Endodermal cell (in vitro differentiated cells): ENCODE results near the gene GRHL1. TPM values are rescaled to one million over a fixed set of nuclear protein-coding genes. Genes with fewer than 3 reads are reported as not detected.

ENCODE experiments used
- DNase-seq: peaks from one replicate; pipeline ENCODE4 v3.0.0-alpha.2; 2017
- H3K27ac ChIP-seq: 2 replicates; pipeline ENCODE4 v1.5.1; 2013; ENCODE audit warnings: mild to moderate bottlenecking, low read depth, low read length, moderate library complexity
- H3K27me3 ChIP-seq: 2 replicates; pipeline ENCODE4 v1.6.1; 2013; ENCODE audit warnings: mild to moderate bottlenecking, low read length, moderate library complexity; ENCODE audit not compliant: insufficient read depth, control insufficient read depth, poor library complexity, severe bottlenecking
- H3K36me3 ChIP-seq: 2 replicates; pipeline ENCODE4 v1.7.0; 2013; ENCODE audit warnings: mild to moderate bottlenecking, low read length, moderate library complexity; ENCODE audit not compliant: control insufficient read depth, insufficient read depth
- H3K4me1 ChIP-seq: one replicate; pipeline ENCODE4 v1.7.0; 2013; ENCODE audit warnings: low read length; ENCODE audit not compliant: control insufficient read depth, insufficient read depth
- H3K4me3 ChIP-seq: 2 replicates; pipeline ENCODE4 v1.5.1; 2013; ENCODE audit warnings: mild to moderate bottlenecking, low read length, moderate library complexity
- H3K9ac ChIP-seq: 2 replicates; pipeline ENCODE4 v1.6.1; 2013; ENCODE audit warnings: mild to moderate bottlenecking, low read length, moderate library complexity; ENCODE audit not compliant: poor library complexity, severe bottlenecking; ENCODE audit errors: extremely low read depth
- H3K9me3 ChIP-seq: 2 replicates; pipeline ENCODE4 v1.6.1; 2013; ENCODE audit warnings: mild to moderate bottlenecking, low read length, moderate library complexity; ENCODE audit not compliant: control insufficient read depth
- H3K27ac Mint-ChIP-seq: 2 replicates; pipeline ENCODE4 v1.8.0; 2020; ENCODE audit warnings: mixed read lengths
- H3K27me3 Mint-ChIP-seq: 2 replicates; pipeline ENCODE4 v1.8.0; 2021; ENCODE audit warnings: mild to moderate bottlenecking, mixed read lengths; ENCODE audit not compliant: insufficient read depth
- H3K36me3 Mint-ChIP-seq: 2 replicates; pipeline ENCODE4 v1.8.0; 2020; ENCODE audit warnings: low read depth, mixed read lengths
- H3K4me1 Mint-ChIP-seq: 2 replicates; pipeline ENCODE4 v1.8.0; 2020; ENCODE audit warnings: mixed read lengths
- H3K4me3 Mint-ChIP-seq: 2 replicates; pipeline ENCODE4 v1.8.0; 2020; ENCODE audit warnings: mild to moderate bottlenecking, moderate library complexity, mixed read lengths
- H3K9me3 Mint-ChIP-seq: 2 replicates; pipeline ENCODE4 v1.8.0; 2020; ENCODE audit warnings: mild to moderate bottlenecking, mixed read lengths
- CTCF ChIP-seq: fragments of 200-600 bp; sonication (generic); conservative IDR thresholded peaks from 2 replicates; pipeline ENCODE4 v1.5.0; 2021; ENCODE audit warnings: antibody characterized with exemption, mild to moderate bottlenecking
- WGBS, 2 experiments: methylation state at CpG; one replicate each; pipeline versions ENCODE4 v1.1.5 to v1.1.7; 2013; ENCODE audit warnings: missing lambda C conversion rate in 2 of 2, mixed read lengths in 1 of 2; ENCODE audit not compliant: insufficient coverage in 1 of 2, insufficient read length in 1 of 2; 5-methylcytosine and 5-hydroxymethylcytosine counted together
- total RNA-seq, 2 donors: library from RNA; stranded (reverse); fragmentation: NEBNext Ultra II Directional in 1 of 2; extraction: Animal tissue kit (Norgen Biotek cat#: 25700) in 1 of 2; gene quantifications; 2 replicates in 1 of 2; 3 replicates in 1 of 2; pipeline ENCODE4 v1.2.1, GENCODE V29; 2021

The GRHL1 gene
- total RNA-seq, 2 donors from 2014 or later: 2.7 to 2.9 TPM

GRCh38 chr2:9949239-9949991 lies 2.1 kb upstream of the GRHL1 start:
- TF ChIP-seq CTCF: no peak
- H3K4me3 Mint-ChIP-seq: peak overlapping the region; percentile 65
- no peak for DNase-seq
- peaks cover 49% of the 10 kb centered on the region for H3K27me3 ChIP-seq
- WGBS, 2 experiments: 94 to 96% methylated on average over 16 to 23 of the region's 23 CpGs
- no peak overlapping the region for H3K4me3 ChIP-seq
- no peak overlapping the region for H3K27ac ChIP-seq
- peaks cover 9% of the 10 kb centered on the region for H3K4me1 Mint-ChIP-seq
- H3K27ac Mint-ChIP-seq: no peak overlapping the region
- no peaks in the 10 kb centered on the region for H3K9me3 Mint-ChIP-seq
- H3K9ac ChIP-seq: no peak overlapping the region
- H3K27me3 Mint-ChIP-seq: peaks cover 58% of the 10 kb centered on the region
- no peaks in the 10 kb centered on the region for H3K36me3 Mint-ChIP-seq
- H3K4me1 ChIP-seq: peaks cover 3% of the 10 kb centered on the region
- H3K9me3 ChIP-seq: no peaks in the 10 kb centered on the region
- H3K36me3 ChIP-seq: no peaks in the 10 kb centered on the region

- 90% methylated on average over 13 to 14 of the region's 14 CpGs for WGBS, 2 experiments
- TF ChIP-seq CTCF: no peak
- no peaks in the 10 kb centered on the region for H3K36me3 ChIP-seq
- H3K27me3 Mint-ChIP-seq: peaks cover 57% of the 10 kb centered on the region
- H3K9me3 ChIP-seq: no peaks in the 10 kb centered on the region
- H3K36me3 Mint-ChIP-seq: no peaks in the 10 kb centered on the region
- H3K4me1 Mint-ChIP-seq: peaks cover 9% of the 10 kb centered on the region
- no peak overlapping the region for H3K9ac ChIP-seq
- H3K27ac Mint-ChIP-seq: no peak overlapping the region
- peaks cover 56% of the 10 kb centered on the region for H3K27me3 ChIP-seq
- no peak for DNase-seq
- H3K4me1 ChIP-seq: peaks cover 3% of the 10 kb centered on the region
- no peaks in the 10 kb centered on the region for H3K9me3 Mint-ChIP-seq
- peak overlapping the region; percentile 65 for H3K4me3 Mint-ChIP-seq
- no peak overlapping the region for H3K27ac ChIP-seq
- H3K4me3 ChIP-seq: no peak overlapping the region
Measured at GRCh38 chr2:9949992-9950520, 1.4 kb upstream of the GRHL1 start.

- H3K27me3 Mint-ChIP-seq: peaks cover 52% of the 10 kb centered on the region
Measured at GRCh38 chr2:9950521-9951271, 797 bp upstream of the GRHL1 start.

More at GRCh38 chr2:9950521-9951271, 797 bp upstream of the GRHL1 start:
- no peak overlapping the region for H3K9ac ChIP-seq
- DNase-seq: peak; percentile 73
- no peaks in the 10 kb centered on the region for H3K9me3 ChIP-seq
- peaks cover 57% of the 10 kb centered on the region for H3K27me3 ChIP-seq
- TF ChIP-seq CTCF: no peak
- Mint-ChIP-seq H3K9me3 (no peaks in the 10 kb centered on the region), H3K4me3 (peak overlapping the region; percentile 65), H3K36me3 (no peaks in the 10 kb centered on the region), H3K27ac (no peak overlapping the region), H3K4me1 (peaks cover 5% of the 10 kb centered on the region)
- H3K4me3 ChIP-seq: peak overlapping the region; percentile 73
- H3K4me1 ChIP-seq: no peaks in the 10 kb centered on the region
- no peak overlapping the region for H3K27ac ChIP-seq
- 5 to 8% methylated on average over 26 to 76 of the region's 76 CpGs for WGBS, 2 experiments
- no peaks in the 10 kb centered on the region for H3K36me3 ChIP-seq
